Frontal cortex (tissue), 4 donors: ENCODE measurements around the gene CACNB2. TPM values are rescaled to one million over a fixed set of nuclear protein-coding genes. Genes with fewer than 3 reads are reported as not detected.

Experiments
- DNase-seq, 2 donors: peaks; one replicate each; pipeline ENCODE4 v3.0.0; 2012; ENCODE audit warnings: low spot score in 2 of 2
- FAIRE-seq: peaks from 2 replicates; lab custom pipeline; 2012; peaks lifted over from hg19 to GRCh38; lab: Jason Lieb, UNC
- total RNA-seq: library from RNA; depleted of rRNA; stranded (reverse); fragments of >200 nt; gene quantifications from one replicate; pipeline ENCODE4 v1.2.3, GENCODE V29; 2014
- donor health status: control.
- donor health status: control.
- donor health status: control.

Gene CACNB2
- total RNA-seq, 1 donor from 2014 or later: 10.6 TPM

- no peak for FAIRE-seq
- DNase-seq: no peak
Measured at GRCh38 chr10:18319628-18320027, 179.4 kb downstream of the CACNB2 start.

GRCh38 chr10:18321371-18321770 lies 181.1 kb downstream of the CACNB2 start:
- DNase-seq (no peak), FAIRE-seq (no peak)

DNA sequence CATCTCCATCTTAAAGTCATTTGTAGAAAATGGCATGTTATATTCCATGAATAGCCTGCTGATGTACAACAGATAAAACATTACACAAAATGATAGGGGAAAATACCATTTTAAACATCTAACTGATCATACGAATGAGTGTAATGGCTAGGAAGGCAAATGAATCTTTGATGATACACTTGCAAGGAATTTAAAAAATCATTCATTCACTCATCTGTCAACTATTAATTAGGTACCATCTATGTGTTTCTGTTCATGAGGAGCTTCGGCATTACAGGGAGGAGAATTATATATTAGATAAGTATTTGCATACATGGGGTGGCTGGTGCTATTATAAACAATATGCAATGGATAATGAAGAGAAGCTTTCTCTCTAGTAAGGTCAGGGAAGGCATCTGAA lies 183.7 kb downstream of the CACNB2 start:
- FAIRE-seq: no peak
- DNase-seq: no peak

DNA sequence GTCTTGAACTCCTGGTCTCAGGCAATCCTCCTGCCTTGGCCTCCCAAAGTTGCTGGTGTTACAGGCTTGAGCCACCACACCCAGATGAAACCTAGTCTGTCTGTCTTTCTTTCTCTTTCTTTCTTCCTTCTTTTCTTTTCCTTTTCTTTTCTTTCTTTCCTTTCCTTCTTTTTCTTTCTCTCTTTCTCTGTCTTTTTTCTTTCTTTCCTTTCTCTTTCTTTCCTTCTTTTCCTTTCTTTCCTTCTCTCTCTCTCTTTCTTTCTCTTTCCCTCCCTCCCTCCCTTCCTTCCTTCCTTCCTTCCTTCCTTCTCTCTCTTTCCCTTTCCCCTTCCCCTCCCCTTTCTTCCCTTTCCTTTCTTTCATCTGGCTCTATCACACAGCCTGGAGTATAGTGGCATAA lies 185.2 kb downstream of the CACNB2 start:
- no peak for FAIRE-seq
- no peak for DNase-seq

GRCh38 chr10:18325889-18326531 lies 185.8 kb downstream of the CACNB2 start:
- DNase-seq: no peak
- FAIRE-seq: no peak

DNA sequence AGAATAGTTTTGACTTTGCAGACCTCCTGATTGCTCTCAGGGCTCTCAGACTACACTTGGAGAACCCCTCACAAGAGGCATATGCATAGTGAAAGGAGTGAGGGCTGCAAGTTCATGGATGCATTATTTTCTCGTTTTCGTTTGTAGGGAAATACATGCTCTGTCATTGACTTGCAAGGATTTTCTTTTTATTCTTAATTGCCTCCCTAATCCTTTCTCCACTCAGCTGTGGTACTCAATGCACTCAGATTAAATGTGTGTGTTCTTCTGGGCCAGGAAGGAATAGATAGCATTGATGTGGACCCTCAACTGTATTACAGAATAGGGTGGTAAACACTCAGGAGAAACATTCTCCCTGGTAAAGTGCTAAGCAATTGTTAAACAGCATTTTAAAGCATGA lies 188.7 kb downstream of the CACNB2 start:
- FAIRE-seq (no peak), DNase-seq (no peak)

DNA sequence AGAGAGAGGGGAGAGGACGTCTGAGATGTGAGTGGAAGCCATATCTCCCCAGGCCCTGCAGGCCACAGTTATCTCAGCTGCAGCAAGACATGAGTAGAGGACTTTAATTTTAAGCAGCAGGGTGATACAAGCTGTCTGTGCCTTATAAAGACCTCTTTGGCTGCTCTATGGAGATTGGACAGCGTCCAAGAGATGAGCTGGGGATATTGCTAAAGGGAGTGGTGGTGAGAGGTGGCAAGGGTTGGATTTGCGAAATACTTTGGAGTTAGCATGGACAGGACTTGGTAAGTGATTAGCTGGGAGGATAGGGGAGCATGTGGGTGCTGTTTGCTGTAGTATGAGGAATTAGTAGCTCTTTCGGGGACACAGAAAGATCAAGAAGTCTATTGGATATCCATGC lies 191.8 kb downstream of the CACNB2 start:
- FAIRE-seq: no peak
- no peak for DNase-seq

DNA sequence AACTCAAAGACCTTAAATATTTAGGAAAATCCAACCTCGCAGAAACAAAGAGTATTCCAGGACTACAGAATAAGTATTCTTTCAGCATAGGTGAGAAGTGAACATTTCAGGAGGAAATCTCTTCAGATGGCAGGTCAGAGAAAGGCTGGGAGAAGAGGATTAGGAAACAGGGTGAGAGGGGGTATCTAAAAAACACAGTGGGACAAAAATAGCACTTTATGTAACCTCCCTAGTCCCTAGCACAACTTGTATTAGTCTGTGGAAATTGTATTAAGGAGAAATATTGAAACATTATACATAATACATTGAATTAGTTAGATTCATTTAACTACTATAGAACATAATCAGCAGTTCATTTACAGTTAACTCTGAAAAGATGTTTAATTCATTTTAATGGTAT lies 192.3 kb downstream of the CACNB2 start:
- no peak for DNase-seq

DNA sequence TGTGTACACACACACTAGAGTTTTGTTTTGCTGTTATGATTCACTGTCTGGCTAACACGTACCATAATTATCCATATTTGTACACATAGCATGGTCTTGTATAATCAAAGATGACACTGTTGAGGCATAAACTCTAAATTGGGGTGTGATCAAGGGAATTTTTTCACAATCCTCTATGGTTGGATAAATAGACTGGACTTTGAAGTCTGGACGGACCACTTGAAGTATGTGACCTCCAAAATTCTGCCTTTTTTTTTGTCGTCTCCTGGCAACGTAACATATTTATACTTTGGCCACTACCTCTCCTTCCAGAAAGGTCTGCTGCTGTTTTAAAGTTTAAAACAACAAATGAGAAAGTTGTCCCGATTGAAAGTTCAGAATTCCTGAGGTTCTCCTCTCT lies 193.4 kb downstream of the CACNB2 start:
- DNase-seq (no peak), FAIRE-seq (no peak)

More for the DNA sequence above, 192.3 kb downstream of the CACNB2 start:
- FAIRE-seq: no peak

- FAIRE-seq: no peak
- DNase-seq: no peak
Measured at GRCh38 chr10:18334116-18334867, 194.1 kb downstream of the CACNB2 start.

- peak in 1 of 2 donors; percentile 6 for DNase-seq
- FAIRE-seq: no peak
Measured at GRCh38 chr10:18340496-18341051, 200.3 kb downstream of the CACNB2 start.

DNA sequence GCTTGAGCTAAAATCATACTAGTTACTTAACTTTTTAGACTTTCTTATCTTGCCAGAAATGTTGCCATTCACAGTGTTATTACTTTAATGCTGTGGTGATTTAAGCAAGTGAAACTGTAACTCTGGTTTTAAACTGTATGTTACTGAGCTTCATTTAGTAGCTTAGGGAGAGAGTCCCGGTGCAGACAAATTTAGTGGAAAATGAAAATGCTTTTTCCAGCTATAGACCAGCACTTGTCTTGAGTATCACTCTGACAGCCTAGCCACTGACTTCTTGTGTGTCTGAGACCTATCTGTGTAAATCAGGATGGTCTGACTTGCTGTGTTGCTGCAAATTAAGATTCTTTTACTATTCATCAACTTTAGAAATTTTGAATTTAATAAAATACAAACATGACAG lies 200.8 kb downstream of the CACNB2 start:
- no peak for DNase-seq
- FAIRE-seq: no peak

- no peak for FAIRE-seq
- DNase-seq: no peak
Measured at GRCh38 chr10:18343573-18343972, 203.3 kb downstream of the CACNB2 start.

- FAIRE-seq: no peak
Measured at GRCh38 chr10:18345308-18345707, 205.1 kb downstream of the CACNB2 start.

GRCh38 chr10:18350340-18350739 lies 210.1 kb downstream of the CACNB2 start:
- FAIRE-seq (no peak), DNase-seq (no peak)

More at GRCh38 chr10:18345308-18345707, 205.1 kb downstream of the CACNB2 start:
- DNase-seq: no peak

DNA sequence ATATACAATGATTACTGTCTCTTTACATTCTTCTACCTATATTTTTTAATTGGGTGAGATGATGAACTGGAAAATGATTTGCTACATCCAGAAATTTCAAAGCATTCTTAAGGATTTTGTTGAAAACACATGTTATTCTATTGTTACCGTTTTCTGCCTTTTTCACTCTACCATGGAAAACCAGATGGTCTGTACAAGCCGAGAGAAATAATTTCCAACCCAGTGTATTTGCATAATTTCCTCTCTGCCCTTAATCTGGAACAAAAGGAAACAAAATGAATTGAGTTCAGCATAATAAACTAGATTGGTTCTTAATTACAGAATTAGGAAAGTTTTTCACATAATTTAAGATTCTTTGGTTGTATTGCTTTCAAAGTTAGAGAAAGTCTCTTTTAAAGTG lies 211.2 kb downstream of the CACNB2 start:
- no peak for DNase-seq
- no peak for FAIRE-seq

- DNase-seq (no peak), FAIRE-seq (no peak)
Measured at GRCh38 chr10:18352175-18352574, 212.0 kb downstream of the CACNB2 start.

DNA sequence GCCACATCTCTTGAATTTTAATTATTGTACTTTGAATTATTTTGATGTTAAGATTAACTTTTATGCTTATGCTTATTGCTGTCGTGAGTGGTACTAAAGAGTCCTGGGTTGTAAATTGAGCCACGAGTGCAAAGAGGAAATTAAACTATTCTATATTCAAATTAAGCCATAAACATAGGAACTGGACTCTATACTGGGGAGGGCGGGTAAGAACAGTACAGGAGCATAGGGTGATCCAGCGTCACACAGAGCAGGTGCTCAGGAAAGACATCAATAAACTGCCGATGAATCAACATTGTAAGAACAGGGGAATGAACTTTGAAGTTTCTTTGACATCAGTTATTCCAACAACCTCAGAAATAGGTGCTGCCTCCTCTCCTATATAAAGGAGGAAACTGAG lies 219.6 kb downstream of the CACNB2 start:
- FAIRE-seq: no peak
- DNase-seq: no peak

GRCh38 chr10:18362892-18363291 lies 222.7 kb downstream of the CACNB2 start:
- FAIRE-seq (no peak), DNase-seq (no peak)

DNA sequence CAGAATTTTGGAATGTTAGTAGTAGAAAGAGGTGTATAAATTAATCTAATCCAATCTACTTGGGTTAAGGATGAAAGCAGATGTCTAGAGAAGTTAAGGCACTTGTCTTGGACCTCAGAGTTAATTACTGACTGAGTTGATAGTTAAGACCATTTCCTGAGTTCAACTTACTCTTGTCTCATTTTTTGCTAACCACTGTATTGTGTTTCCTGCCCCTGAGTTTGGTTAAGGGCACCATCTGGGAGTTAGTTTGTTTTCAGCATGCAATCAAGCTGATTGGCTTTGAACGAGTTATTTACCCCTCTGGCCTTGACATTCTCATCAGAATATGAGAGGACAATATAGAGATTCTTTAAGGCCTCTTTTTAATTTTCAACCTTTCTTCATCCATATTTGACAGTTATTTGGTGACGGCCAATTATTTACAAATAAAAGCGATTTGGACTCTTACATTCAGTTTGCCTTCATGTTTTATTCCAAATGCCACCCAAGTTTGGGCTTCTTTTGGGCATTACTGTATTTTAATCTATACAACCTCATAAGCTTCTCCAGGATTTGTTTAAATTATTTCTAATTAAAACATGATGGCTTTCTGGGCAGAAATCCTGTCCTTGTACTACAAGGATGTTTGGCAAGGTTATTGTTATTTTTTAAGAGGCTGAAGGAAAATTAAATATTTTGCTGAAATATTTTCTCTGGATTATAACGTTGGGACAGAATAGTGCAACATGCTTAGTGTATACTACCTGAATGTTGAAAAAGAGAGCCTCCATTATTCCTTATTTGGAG lies 225.0 kb downstream of the CACNB2 start:
- FAIRE-seq (no peak), DNase-seq (no peak)

DNA sequence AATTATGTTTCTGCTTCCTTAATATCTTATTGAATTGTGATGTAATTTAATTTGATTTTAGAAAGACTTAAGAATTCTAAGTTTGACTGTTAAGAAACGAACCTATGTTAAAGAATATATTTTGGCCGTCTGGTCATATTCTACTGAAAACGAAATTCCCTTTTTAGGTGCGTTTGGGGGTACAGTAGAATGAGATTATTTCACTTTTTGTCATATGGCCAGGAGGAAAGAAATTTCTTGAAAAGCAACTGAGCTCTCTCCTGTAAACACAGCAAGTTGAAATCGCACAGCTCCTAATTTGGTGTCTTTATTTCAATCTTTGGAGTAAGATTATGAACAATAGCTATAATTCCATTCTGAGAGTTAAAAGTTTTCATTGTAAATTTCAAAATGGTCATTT lies 227.6 kb downstream of the CACNB2 start:
- FAIRE-seq: no peak
- DNase-seq: no peak
